K562 (cell line): ENCODE data around the gene TIAM1. TPM values are rescaled to one million over a fixed set of nuclear protein-coding genes. Genes with fewer than 3 reads are reported as not detected.

ENCODE experiments used
- ATAC-seq: fragments of 200-7000 bp; cut with Tn5 transposase; 3 replicates; pipeline ENCODE4 v1.9.1; 2020; ENCODE audit warnings: moderate library complexity
- BruUV-seq: library from RNA; stranded (reverse); fragments of 400-500 nt; replicated peaks from 2 replicates; lab custom pipeline; 2021; lab: Mats Ljungman, UMichigan
- CTCF ChIA-PET: fragments of 300-600 bp; formaldehyde crosslinking; extraction: SDS; loops from one replicate; lab custom pipeline; 2021; ENCODE audit warnings: low intra/inter-chr PET ratio; lab: Yijun Ruan, JAX
- POLR2A ChIA-PET: fragments of 300-600, 350-650 bp; sonication (Branson Sonifier 250); formaldehyde crosslinking; extraction: SDS; loops from one replicate; lab custom pipeline; 2021; ENCODE audit warnings: antibody characterized with exemption, inconsistent platforms; lab: Yijun Ruan, JAX
- DNase-seq, 4 experiments: peaks; one replicate each; pipeline versions ENCODE4 v3.0.0 to v3.0.0-alpha.2; 2011 to 2018; ENCODE audit warnings: low spot score in 3 of 4, mixed read lengths in 3 of 4; ENCODE audit errors: extremely low read depth in 1 of 4
- FAIRE-seq: peaks from 2 replicates; lab custom pipeline; 2011; peaks lifted over from hg19 to GRCh38; lab: Jason Lieb, UNC
- H2AFZ ChIP-seq: 2 replicates; pipeline ENCODE4 v1.6.0; 2011; ENCODE audit warnings: low read depth, low read length, control low read depth, inconsistent platforms
- H3K27ac ChIP-seq: fragments of 200-600 bp; 3 replicates; pipeline ENCODE4 v1.8.0; 2011; ENCODE audit warnings: low read depth, mild to moderate bottlenecking, control low read depth, inconsistent platforms, low read length, moderate library complexity, mixed read lengths; ENCODE audit errors: extremely low read depth
- H3K27me3 ChIP-seq, 2 experiments: fragments of 300-600 bp in 1 of 2; 2 replicates in 1 of 2; 3 replicates in 1 of 2; pipeline versions ENCODE4 v1.6.0 to v1.8.0; 2011; ENCODE audit warnings: inconsistent platforms in 2 of 2, low read length in 2 of 2, mild to moderate bottlenecking in 1 of 2, mixed read lengths in 1 of 2, moderate library complexity in 1 of 2; ENCODE audit not compliant: control insufficient read depth in 2 of 2, insufficient read depth in 2 of 2
- H3K36me3 ChIP-seq: fragments of 300-600 bp; 3 replicates; pipeline ENCODE4 v1.8.0; 2011; ENCODE audit warnings: mild to moderate bottlenecking, low read length, inconsistent platforms; ENCODE audit not compliant: control insufficient read depth, insufficient read depth
- H3K4me1 ChIP-seq, 2 experiments: fragments of 200-600 bp in 1 of 2; replicated peaks in 1 of 2; 2 replicates in 1 of 2; 3 replicates in 1 of 2; pipeline versions ENCODE4 v1.5.1 to v1.8.0; 2011; ENCODE audit warnings: inconsistent platforms in 2 of 2, low read length in 2 of 2, mild to moderate bottlenecking in 1 of 2, mixed read lengths in 1 of 2, moderate library complexity in 1 of 2; ENCODE audit not compliant: control insufficient read depth in 2 of 2, insufficient read depth in 2 of 2
- H3K4me2 ChIP-seq: 2 replicates; pipeline ENCODE4 v1.6.1; 2011; ENCODE audit warnings: low read length, control low read depth, inconsistent platforms, mixed read lengths; ENCODE audit not compliant: insufficient read depth
- H3K4me3 ChIP-seq: fragments of 200-600 bp; sonication (generic), shearing (Covaris generic); 2 replicates; pipeline ENCODE4 v1.5.1; 2016; ENCODE audit warnings: control low read depth, inconsistent platforms
- H3K79me2 ChIP-seq: fragments of 200-600 bp; 3 replicates; pipeline ENCODE4 v1.8.0; 2011; ENCODE audit warnings: low read length, inconsistent platforms; ENCODE audit not compliant: control insufficient read depth, insufficient read depth
- H3K9ac ChIP-seq, 2 experiments: 2 replicates each; pipeline versions ENCODE4 v1.6.0 to v1.6.1; 2011; ENCODE audit warnings: low read depth in 2 of 2, low read length in 2 of 2, control low read depth in 1 of 2, inconsistent platforms in 1 of 2, mild to moderate bottlenecking in 1 of 2, mixed read lengths in 1 of 2; ENCODE audit not compliant: insufficient read depth in 1 of 2
- H3K9me1 ChIP-seq: one replicate; pipeline ENCODE4 v1.6.0; 2011; ENCODE audit warnings: inconsistent platforms, mild to moderate bottlenecking, low read length, moderate library complexity; ENCODE audit not compliant: control insufficient read depth, insufficient read depth
- H3K9me3 ChIP-seq: replicated peaks from 2 replicates; pipeline ENCODE4 v1.5.1; 2011; ENCODE audit warnings: low read depth, low read length, inconsistent platforms; ENCODE audit not compliant: control insufficient read depth, insufficient read depth
- H4K20me1 ChIP-seq: replicated peaks from 2 replicates; pipeline ENCODE4 v1.6.1; 2011; ENCODE audit warnings: low read length, inconsistent platforms, mixed read lengths; ENCODE audit not compliant: control insufficient read depth, insufficient read depth
- ARID3A ChIP-seq: IDR thresholded peaks from 2 replicates; pipeline ENCODE4 v1.6.1; 2012; ENCODE audit warnings: low read depth, low read length, improper control_type of control experiment, borderline replicate concordance
- ATF6 ChIP-seq: sonication (generic); formaldehyde crosslinking; IDR thresholded peaks from 2 replicates; pipeline ENCODE4 v1.4.0; 2020; ENCODE audit warnings: mild to moderate bottlenecking, missing genetic modification reagents
- BRCA1 ChIP-seq, 2 experiments: fragments of 450-650 bp in 1 of 2; sonication (generic) in 1 of 2; formaldehyde crosslinking in 1 of 2; IDR thresholded peaks; 2 replicates each; pipeline versions ENCODE4 v1.5.0 to v1.6.1; 2017 to 2020; ENCODE audit warnings: mild to moderate bottlenecking in 1 of 2, missing genetic modification reagents in 1 of 2
- SFPQ ChIP-seq: fragments of 200-400 bp; formaldehyde crosslinking; IDR thresholded peaks from 2 replicates; pipeline ENCODE4 v1.6.1; 2017; ENCODE audit warnings: mild to moderate bottlenecking, low read depth, low read length, moderate library complexity
- ZHX1 ChIP-seq: fragments of 150-350 bp; conservative IDR thresholded peaks from 2 replicates; pipeline ENCODE4 v1.6.1; 2014; ENCODE audit warnings: low read length
- ZNF398 ChIP-seq: fragments of 250-450 bp; sonication (Bioruptor Pico); IDR thresholded peaks from 2 replicates; pipeline ENCODE4 v1.8.0; 2021; ENCODE audit warnings: moderate library complexity, mild to moderate bottlenecking, inconsistent platforms
- WGBS: fragments of 100-300 bp; shearing (Covaris generic); methylation state at CpG from one replicate; pipeline ENCODE4 v1.1.6; 2016; ENCODE audit warnings: low coverage, mixed read lengths; ENCODE audit not compliant: insufficient coverage; ENCODE audit errors: missing lambda C conversion rate; 5-methylcytosine and 5-hydroxymethylcytosine counted together
- in situ Hi-C: fragments of 300-500 bp; cut with MboI; formaldehyde crosslinking; loops from 4 replicates; pipeline ENCODE4 v1.15.0; 2018; ENCODE audit warnings: inconsistent platforms, mixed read lengths
- intact Hi-C: fragments of 100-400 bp; cut with micrococcal nuclease; formaldehyde crosslinking; loops from 2 replicates; pipeline ENCODE4 v1.14.2; 2022
- polyA plus RNA-seq, 8 experiments: library from polyadenylated mRNA; depleted of rRNA in 4 of 8; stranded (reverse) in 5 of 8; unstranded in 3 of 8; fragments of >200 nt; fragmentation: Nextera tagmentation in 2 of 8; fragmentation: Illumina TruSeq in 1 of 8; extraction: Ambion mirVana in 2 of 8; extraction: Trizol in 1 of 8; gene quantifications; 2 replicates each; pipeline versions ENCODE4 v1.2.1 to v1.2.3, GENCODE V29; 2011 to 2014; ENCODE audit warnings: inconsistent platforms in 1 of 8, missing spikeins in 1 of 8
- total RNA-seq, 7 experiments: library from RNA; depleted of rRNA in 6 of 7; stranded (reverse); fragments of >200 nt in 6 of 7; fragmentation: Illumina TruSeq in 2 of 7; extraction: Trizol in 2 of 7; gene quantifications; 2 replicates each; pipeline versions ENCODE4 v1.2.1 to v1.2.3, GENCODE V29; 2011 to 2021; ENCODE audit warnings: low replicate concordance in 1 of 7

The TIAM1 gene
- total and polyA plus RNA-seq, 9 of the 15 experiments (the other 6 are each of a cell fraction or from before 2014, with no cell fraction given) = 0.11 TPM; not detected in 8

- TF ChIP-seq ATF6 (CRISPR knock-in tag) (no peak), ZHX1 (no peak)
Observed at GRCh38 chr21:31205412-31205811, 138.6 kb downstream of the TIAM1 start (continued).

- no peak overlapping the region for H3K4me2 ChIP-seq
- H3K4me1 ChIP-seq = no peaks in the 10 kb centered on the region
- in situ Hi-C loops (no loop called here), intact Hi-C loops (no loop called here)
- no peaks in the 10 kb centered on the region for H3K36me3 ChIP-seq
- peaks cover 0 to 1% of the 10 kb centered on the region in 2 experiments; a peak in 1 of 5 replicates for H3K27me3 ChIP-seq
- no peak overlapping the region for H3K9ac ChIP-seq
- H3K27ac ChIP-seq = no peak overlapping the region
- no peaks in the 10 kb centered on the region; the same call in 1 of the 2 replicates for H4K20me1 ChIP-seq
- H3K9me1 ChIP-seq = no peaks in the 10 kb centered on the region
- no peak for FAIRE-seq
- H3K9me3 ChIP-seq = no peaks in the 10 kb centered on the region
- no peak for DNase-seq
- BruUV-seq = no TSS peak
- H2AFZ ChIP-seq = no peak overlapping the region
- no peak overlapping the region for H3K4me3 ChIP-seq
- WGBS = 2% methylated on average over 3 of the region's 3 CpGs
- POLR2A ChIA-PET = no interaction called here
- no peaks in the 10 kb centered on the region for H3K79me2 ChIP-seq
- no peak for ATAC-seq
- CTCF ChIA-PET = no interaction called here
- TF ChIP-seq SFPQ (no peak), ARID3A (no peak), BRCA1 (IDR thresholded peaks at IDR 0.05) (no peak), BRCA1 (CRISPR knock-in tag; IDR thresholded peaks at IDR 0.05) (no peak), ZNF398 (CRISPR knock-in tag) (no peak)
Observed at GRCh38 chr21:31204801-31205200, 139.3 kb downstream of the TIAM1 start.
